Measurements from ENCODE around the gene RRP7A.
"Not testable (repeated sequence)": the region's sequence is repeated elsewhere in the genome, so short reads cannot be mapped to it uniquely, and the experiment has no call there.

DNA sequence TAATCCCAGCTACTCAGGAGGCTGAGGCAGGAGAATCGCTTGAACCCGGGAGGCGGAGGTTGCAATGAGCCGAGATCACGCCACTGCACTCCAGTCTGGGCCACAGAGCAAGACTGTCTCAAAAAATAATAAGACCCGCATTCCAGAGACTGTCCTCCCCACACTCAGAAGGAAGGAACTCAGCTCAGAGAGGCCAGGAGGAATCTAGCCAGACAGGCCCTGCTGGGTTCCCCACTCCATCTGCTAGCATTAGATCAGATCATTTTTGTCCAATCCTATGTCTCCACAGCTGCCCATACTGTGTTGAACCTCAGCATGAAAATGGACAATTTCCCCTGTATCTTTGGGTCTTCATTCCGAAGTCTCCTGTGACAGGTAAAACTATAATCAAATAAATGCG is 9.8 kb upstream of the RRP7A start:
- not testable (repeated sequence) for TF ChIP-seq JUND (IDR thresholded peaks at IDR 0.05); POLR2A (IDR thresholded peaks at IDR 0.05; ENCODE audit: borderline replicate concordance, extremely low read depth, insufficient read depth, insufficient read length); POLR2AphosphoS5 (IDR thresholded peaks at IDR 0.05; ENCODE audit: low read depth, low read length); YY1 (IDR thresholded peaks at IDR 0.05; ENCODE audit: extremely low read depth, insufficient replicate concordance, low read depth, low read length); SRF (IDR thresholded peaks at IDR 0.05; ENCODE audit: low read depth); RAD21 (IDR thresholded peaks at IDR 0.05; ENCODE audit: low read depth)
- TF ChIP-seq, protein P1, sequence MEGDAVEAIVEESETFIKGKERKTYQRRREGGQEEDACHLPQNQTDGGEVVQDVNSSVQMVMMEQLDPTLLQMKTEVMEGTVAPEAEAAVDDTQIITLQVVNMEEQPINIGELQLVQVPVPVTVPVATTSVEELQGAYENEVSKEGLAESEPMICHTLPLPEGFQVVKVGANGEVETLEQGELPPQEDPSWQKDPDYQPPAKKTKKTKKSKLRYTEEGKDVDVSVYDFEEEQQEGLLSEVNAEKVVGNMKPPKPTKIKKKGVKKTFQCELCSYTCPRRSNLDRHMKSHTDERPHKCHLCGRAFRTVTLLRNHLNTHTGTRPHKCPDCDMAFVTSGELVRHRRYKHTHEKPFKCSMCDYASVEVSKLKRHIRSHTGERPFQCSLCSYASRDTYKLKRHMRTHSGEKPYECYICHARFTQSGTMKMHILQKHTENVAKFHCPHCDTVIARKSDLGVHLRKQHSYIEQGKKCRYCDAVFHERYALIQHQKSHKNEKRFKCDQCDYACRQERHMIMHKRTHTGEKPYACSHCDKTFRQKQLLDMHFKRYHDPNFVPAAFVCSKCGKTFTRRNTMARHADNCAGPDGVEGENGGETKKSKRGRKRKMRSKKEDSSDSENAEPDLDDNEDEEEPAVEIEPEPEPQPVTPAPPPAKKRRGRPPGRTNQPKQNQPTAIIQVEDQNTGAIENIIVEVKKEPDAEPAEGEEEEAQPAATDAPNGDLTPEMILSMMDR (IDR thresholded peaks at IDR 0.05 in 2 of 3, conservative IDR thresholded peaks at IDR 0.05 in 1 of 3; ENCODE audit: borderline replicate concordance in 1 of 3, insufficient read depth in 1 of 3, low read depth in 2 of 3, low read length in 2 of 3) = not testable (repeated sequence)

Measured in HCT116 (cell line).